GM19238 (cell line): ENCODE data around the gene ITFG1.
"Not testable (repeated sequence)": the region's sequence is repeated elsewhere in the genome, so short reads cannot be mapped to it uniquely, and the experiment has no call there.

Source experiments
- DNase-seq: peaks from one replicate; pipeline ENCODE4 v3.0.0; 2011; ENCODE audit warnings: low spot score; ENCODE audit not compliant: insufficient read length

The ITFG1 gene

GRCh38 chr16:47250983-47251382 is 209.9 kb downstream of the ITFG1 start:
- DNase-seq, result no peak

DNA sequence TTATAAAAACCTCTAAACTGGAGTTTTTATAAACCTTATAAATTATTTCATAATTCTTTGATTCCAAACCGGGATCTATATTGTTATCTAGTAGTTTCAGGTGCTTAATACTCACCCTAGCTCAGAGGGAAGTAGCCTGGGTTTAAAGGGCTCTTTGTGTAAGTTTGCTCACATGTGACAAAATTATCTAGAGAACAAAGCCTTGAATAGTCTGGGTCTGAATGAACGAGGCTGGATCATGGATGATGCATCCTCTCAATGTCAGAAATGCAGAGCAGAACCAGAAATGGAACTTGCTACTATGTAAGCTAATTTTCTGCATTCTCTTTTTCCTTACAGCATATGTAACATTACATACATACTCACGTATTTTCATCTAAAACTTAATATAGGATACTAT is 213.2 kb downstream of the ITFG1 start:
- DNase-seq, result no peak

GRCh38 chr16:47244206-47244605 is 216.7 kb downstream of the ITFG1 start:
- no peak for DNase-seq

- no peak for DNase-seq
Measured at GRCh38 chr16:47241061-47241460, 219.8 kb downstream of the ITFG1 start.

- no peak for DNase-seq
Measured at GRCh38 chr16:47236716-47237115, 224.1 kb downstream of the ITFG1 start.

- no peak for DNase-seq
Measured at GRCh38 chr16:47230296-47230695, 230.6 kb downstream of the ITFG1 start.

GRCh38 chr16:47229053-47230050 is 231.5 kb downstream of the ITFG1 start:
- DNase-seq, result no peak

- no peak for DNase-seq
Measured at GRCh38 chr16:47228241-47228640, 232.6 kb downstream of the ITFG1 start.

- no peak for DNase-seq
Measured at GRCh38 chr16:47213761-47214440, 247.0 kb downstream of the ITFG1 start.

GRCh38 chr16:47211218-47211617 is 249.6 kb downstream of the ITFG1 start:
- DNase-seq, result no peak

- no peak for DNase-seq
Measured at GRCh38 chr16:47204736-47205504, 255.9 kb downstream of the ITFG1 start.

GRCh38 chr16:47203433-47203832 is 257.4 kb downstream of the ITFG1 start:
- DNase-seq, result not testable (repeated sequence)

GRCh38 chr16:47198180-47198575 is 262.7 kb downstream of the ITFG1 start:
- no peak for DNase-seq

- no peak for DNase-seq
Measured at GRCh38 chr16:47197536-47198179, 263.2 kb downstream of the ITFG1 start.

DNA sequence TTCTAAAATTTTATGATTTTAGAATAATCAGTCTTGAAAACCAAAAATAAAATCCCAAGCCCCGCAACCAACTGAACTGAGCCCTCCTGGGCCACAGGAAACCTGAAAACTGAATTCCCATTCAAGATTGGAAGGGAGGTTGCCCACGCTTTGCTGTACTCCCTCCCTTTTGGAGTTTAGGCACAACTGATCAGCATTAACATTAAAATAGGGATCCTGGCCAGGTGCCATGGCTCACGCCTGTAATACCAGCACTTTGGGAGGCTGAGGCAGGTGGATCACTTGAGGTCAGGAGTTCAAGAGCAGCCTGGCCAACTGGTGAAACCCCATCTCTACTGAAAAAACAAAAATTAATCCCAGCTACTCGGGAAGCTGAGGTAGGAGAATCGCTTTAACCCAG is 264.4 kb downstream of the ITFG1 start:
- DNase-seq, result no peak

- DNase-seq, result no peak
Measured at GRCh38 chr16:47182318-47182717, 278.5 kb downstream of the ITFG1 start.

- not testable (repeated sequence) for DNase-seq
Measured at GRCh38 chr16:47181066-47181465, 279.8 kb downstream of the ITFG1 start.

DNA sequence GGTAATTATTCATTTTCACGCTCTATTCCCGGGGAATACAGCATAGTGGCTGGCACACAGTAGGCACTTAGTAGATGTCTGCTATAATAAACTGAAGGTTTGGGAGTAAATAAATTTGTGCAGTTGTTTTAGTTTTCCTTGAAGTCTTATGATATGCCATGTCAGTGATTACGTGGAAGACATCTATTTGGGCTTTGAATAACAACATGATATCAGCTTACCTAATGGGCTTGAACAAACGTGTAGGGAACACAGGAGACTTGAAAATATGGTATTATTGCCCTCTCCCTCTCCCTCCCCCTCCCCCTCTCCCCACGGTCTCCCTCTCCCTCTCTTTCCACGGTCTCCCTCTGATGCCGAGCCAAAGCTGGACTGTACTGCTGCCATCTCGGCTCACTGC is 280.8 kb downstream of the ITFG1 start:
- no peak for DNase-seq

- DNase-seq, result no peak
Measured at GRCh38 chr16:47175152-47175551, 285.7 kb downstream of the ITFG1 start.

GRCh38 chr16:47162670-47163420 is 298.0 kb downstream of the ITFG1 start:
- DNase-seq, result no peak
